Activated CD8-positive, alpha-beta T cell treated with anti-CD3 and anti-CD28 coated beads, Interleukin-2, amount 10 ng/mL, durations not matched to agents 7 days and 5 days (primary cell): Measurements from ENCODE around the gene TBXAS1. TPM values are rescaled to one million over a fixed set of nuclear protein-coding genes. Genes with fewer than 3 reads are reported as not detected.

Source experiments
- ATAC-seq: fragments of 150-1000 bp; cut with Tn5 transposase; one replicate; pipeline ENCODE4 v1.10.0; 2021; ENCODE audit warnings: moderate library complexity
- CTCF ChIA-PET: fragments of 350-600 bp; sonication (Branson Sonifier 250); formaldehyde crosslinking; loops from one replicate; lab custom pipeline; 2021; ENCODE audit warnings: antibody characterized with exemption; lab: Charles Lee
- POLR2A ChIA-PET: fragments of 350-600 bp; sonication (Branson Sonifier 250); formaldehyde crosslinking; loops from one replicate; lab custom pipeline; 2021; ENCODE audit warnings: antibody characterized with exemption; lab: Charles Lee
- DNase-seq: peaks from one replicate; pipeline ENCODE4 v3.0.0-alpha.2; 2020
- H3K27ac Mint-ChIP-seq: one replicate; pipeline ENCODE4 v1.8.0; 2021; ENCODE audit warnings: mild to moderate bottlenecking, mixed read lengths
- H3K27me3 Mint-ChIP-seq: one replicate; pipeline ENCODE4 v1.8.0; 2021; ENCODE audit warnings: low read depth, mixed read lengths
- H3K36me3 Mint-ChIP-seq: one replicate; pipeline ENCODE4 v1.8.0; 2021; ENCODE audit warnings: low read depth, mixed read lengths
- H3K4me1 Mint-ChIP-seq: one replicate; pipeline ENCODE4 v1.8.0; 2021; ENCODE audit warnings: low read depth, mixed read lengths
- H3K4me3 Mint-ChIP-seq: one replicate; pipeline ENCODE4 v1.8.0; 2021; ENCODE audit warnings: mild to moderate bottlenecking, mixed read lengths
- H3K9me3 Mint-ChIP-seq: one replicate; pipeline ENCODE4 v1.8.0; 2022; ENCODE audit warnings: mixed read lengths; ENCODE audit not compliant: insufficient read depth
- total RNA-seq, 2 experiments: library from RNA; stranded (reverse); gene quantifications; one replicate each; pipeline ENCODE4 v1.2.3, GENCODE V29; 2021

TBXAS1 gene
- total RNA-seq, 2 experiments from 2014 or later = 1.6 to 2.0 TPM

- Mint-ChIP-seq H3K9me3 (no peaks in the 10 kb centered on the region), H3K36me3 (no peaks in the 10 kb centered on the region), H3K27me3 (no peaks in the 10 kb centered on the region), H3K4me1 (no peaks in the 10 kb centered on the region), H3K4me3 (no peak overlapping the region), H3K27ac (no peak overlapping the region)
- ChIA-PET CTCF (no interaction called here), POLR2A (no interaction called here)
- ATAC-seq (no peak), DNase-seq (no peak)
Observed at GRCh38 chr7:139958599-139959284, 129.7 kb downstream of the TBXAS1 start.

DNA sequence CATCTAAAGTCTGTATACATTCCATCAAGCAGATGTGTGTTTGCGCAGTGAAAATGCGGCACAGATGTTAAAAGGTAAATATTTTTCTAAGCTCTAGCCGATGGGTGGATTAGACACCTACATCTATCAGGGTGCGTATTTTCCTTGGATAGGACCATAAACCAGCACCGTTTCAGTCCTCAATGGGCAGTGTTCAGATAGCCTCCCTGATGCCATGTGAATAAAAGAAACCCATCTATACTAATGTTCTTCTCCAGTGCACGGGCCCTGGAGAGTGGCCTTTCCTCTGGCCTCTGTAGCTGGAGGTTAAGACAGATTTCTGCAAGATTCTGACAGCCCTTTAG lies 130.2 kb downstream of the TBXAS1 start:
- no peak for DNase-seq
- Mint-ChIP-seq H3K4me1 (no peaks in the 10 kb centered on the region), H3K36me3 (no peaks in the 10 kb centered on the region), H3K4me3 (no peak overlapping the region), H3K27me3 (no peaks in the 10 kb centered on the region), H3K27ac (no peak overlapping the region), H3K9me3 (no peaks in the 10 kb centered on the region)
- ChIA-PET CTCF (no interaction called here), POLR2A (no interaction called here)
- ATAC-seq = no peak

DNA sequence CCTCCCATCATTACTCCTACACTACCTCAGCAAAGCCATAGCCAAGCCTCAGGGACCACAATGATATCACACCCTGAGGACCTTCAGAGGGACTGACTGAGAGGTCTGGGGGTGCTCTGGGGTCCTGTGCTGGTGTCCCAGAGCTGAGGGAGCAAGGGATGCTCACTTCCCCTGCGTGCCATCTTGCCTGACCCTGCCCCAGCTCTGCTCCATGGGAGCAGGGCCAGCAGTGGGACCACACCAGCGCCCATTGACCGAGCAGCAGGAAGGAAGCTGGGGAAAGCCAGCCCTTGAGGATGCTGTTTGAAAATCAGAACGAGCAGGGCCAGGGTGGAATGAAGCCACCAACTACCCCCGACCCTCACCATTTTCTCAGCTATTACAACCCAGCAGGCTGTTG lies 130.7 kb downstream of the TBXAS1 start:
- no peak overlapping the region for H3K27ac Mint-ChIP-seq
- ChIA-PET CTCF (no interaction called here), POLR2A (no interaction called here)
- H3K36me3 Mint-ChIP-seq = no peaks in the 10 kb centered on the region
- H3K4me1 Mint-ChIP-seq = no peaks in the 10 kb centered on the region
- H3K27me3 Mint-ChIP-seq = no peaks in the 10 kb centered on the region
- H3K4me3 Mint-ChIP-seq = no peak overlapping the region
- ATAC-seq (no peak), DNase-seq (no peak)
- no peaks in the 10 kb centered on the region for H3K9me3 Mint-ChIP-seq

DNA sequence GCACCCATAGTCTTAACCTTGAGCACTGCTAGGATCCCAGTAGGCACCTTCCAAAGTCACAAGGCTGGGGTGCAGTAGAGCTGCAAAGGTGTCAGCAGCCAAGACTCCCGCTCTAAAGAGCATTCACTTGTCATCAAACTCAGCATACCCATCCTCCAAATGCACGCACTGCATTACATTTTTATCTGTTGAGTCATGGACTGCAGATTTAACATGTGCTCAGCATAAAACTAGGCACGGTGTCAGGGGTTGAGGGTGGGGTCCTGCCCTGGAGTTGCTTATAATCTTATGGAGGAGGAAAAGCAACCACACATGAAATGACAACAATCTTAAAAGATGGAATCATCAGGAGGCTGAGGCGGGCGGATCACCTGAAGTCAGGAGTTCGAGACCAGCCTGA lies 131.1 kb downstream of the TBXAS1 start:
- ChIA-PET POLR2A (no interaction called here), CTCF (no interaction called here)
- Mint-ChIP-seq H3K27ac (no peak overlapping the region), H3K4me1 (no peaks in the 10 kb centered on the region), H3K27me3 (no peaks in the 10 kb centered on the region), H3K4me3 (no peak overlapping the region), H3K36me3 (no peaks in the 10 kb centered on the region), H3K9me3 (no peaks in the 10 kb centered on the region)
- no peak for ATAC-seq
- DNase-seq = no peak

GRCh38 chr7:139965942-139966628 lies 137.0 kb downstream of the TBXAS1 start:
- H3K4me1 Mint-ChIP-seq = no peaks in the 10 kb centered on the region
- H3K9me3 Mint-ChIP-seq = no peaks in the 10 kb centered on the region
- no peak for DNase-seq
- CTCF ChIA-PET = no interaction called here
- no peaks in the 10 kb centered on the region for H3K36me3 Mint-ChIP-seq
- no peak overlapping the region for H3K4me3 Mint-ChIP-seq
- ATAC-seq = no peak
- no peak overlapping the region for H3K27ac Mint-ChIP-seq
- H3K27me3 Mint-ChIP-seq = peaks cover 3% of the 10 kb centered on the region
- POLR2A ChIA-PET = interaction anchor here (0.5 kb wide), 1 partner anchor 808 kb away, joined by 3 read pairs; no protein-coding TSS in a partner anchor

DNA sequence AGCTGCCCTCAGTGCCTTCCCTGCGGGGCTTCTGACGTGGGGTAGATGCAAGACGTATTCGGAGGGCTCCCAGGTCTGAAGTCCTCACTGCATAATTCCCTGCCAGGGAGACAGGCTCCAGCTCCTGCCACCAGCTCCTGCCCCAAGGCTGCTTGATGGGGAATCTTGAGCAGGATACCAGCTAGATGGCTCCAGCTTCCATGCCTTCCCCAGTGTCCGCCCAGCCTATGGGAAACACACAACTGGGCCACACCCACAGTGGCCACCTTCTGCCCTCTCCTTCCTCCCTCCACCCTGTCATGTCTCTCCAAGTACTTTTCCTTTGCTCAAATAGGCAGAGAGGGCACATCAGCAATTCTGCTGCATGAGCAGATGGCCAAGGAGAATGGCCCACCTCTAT lies 137.9 kb downstream of the TBXAS1 start:
- DNase-seq = no peak
- Mint-ChIP-seq H3K27ac (no peak overlapping the region), H3K4me3 (no peak overlapping the region), H3K4me1 (no peaks in the 10 kb centered on the region), H3K9me3 (no peaks in the 10 kb centered on the region), H3K27me3 (peaks cover 3% of the 10 kb centered on the region), H3K36me3 (no peaks in the 10 kb centered on the region)
- ChIA-PET POLR2A (no interaction called here), CTCF (no interaction called here)
- no peak for ATAC-seq

- DNase-seq (no peak), ATAC-seq (no peak)
- CTCF ChIA-PET = no interaction called here
- Mint-ChIP-seq H3K4me1 (no peaks in the 10 kb centered on the region), H3K27me3 (peaks cover 3% of the 10 kb centered on the region), H3K27ac (no peak overlapping the region), H3K9me3 (no peaks in the 10 kb centered on the region), H3K4me3 (no peak overlapping the region), H3K36me3 (no peaks in the 10 kb centered on the region)
- POLR2A ChIA-PET = interaction anchor here (0.6 kb wide), 1 partner anchor 1433 kb away, joined by 3 read pairs; no protein-coding TSS in a partner anchor
Observed at GRCh38 chr7:139968931-139969330, 139.9 kb downstream of the TBXAS1 start.

GRCh38 chr7:139972029-139972428 lies 143.0 kb downstream of the TBXAS1 start:
- Mint-ChIP-seq H3K4me1 (no peaks in the 10 kb centered on the region), H3K27me3 (peaks cover 3% of the 10 kb centered on the region), H3K4me3 (no peak overlapping the region), H3K9me3 (no peaks in the 10 kb centered on the region), H3K36me3 (no peaks in the 10 kb centered on the region), H3K27ac (no peak overlapping the region)
- ATAC-seq = no peak
- ChIA-PET POLR2A (interaction anchor here (0.6 kb wide), 1 partner anchor 165 kb away, joined by 4 read pairs; no protein-coding TSS in a partner anchor), CTCF (no interaction called here)
- DNase-seq = no peak

DNA sequence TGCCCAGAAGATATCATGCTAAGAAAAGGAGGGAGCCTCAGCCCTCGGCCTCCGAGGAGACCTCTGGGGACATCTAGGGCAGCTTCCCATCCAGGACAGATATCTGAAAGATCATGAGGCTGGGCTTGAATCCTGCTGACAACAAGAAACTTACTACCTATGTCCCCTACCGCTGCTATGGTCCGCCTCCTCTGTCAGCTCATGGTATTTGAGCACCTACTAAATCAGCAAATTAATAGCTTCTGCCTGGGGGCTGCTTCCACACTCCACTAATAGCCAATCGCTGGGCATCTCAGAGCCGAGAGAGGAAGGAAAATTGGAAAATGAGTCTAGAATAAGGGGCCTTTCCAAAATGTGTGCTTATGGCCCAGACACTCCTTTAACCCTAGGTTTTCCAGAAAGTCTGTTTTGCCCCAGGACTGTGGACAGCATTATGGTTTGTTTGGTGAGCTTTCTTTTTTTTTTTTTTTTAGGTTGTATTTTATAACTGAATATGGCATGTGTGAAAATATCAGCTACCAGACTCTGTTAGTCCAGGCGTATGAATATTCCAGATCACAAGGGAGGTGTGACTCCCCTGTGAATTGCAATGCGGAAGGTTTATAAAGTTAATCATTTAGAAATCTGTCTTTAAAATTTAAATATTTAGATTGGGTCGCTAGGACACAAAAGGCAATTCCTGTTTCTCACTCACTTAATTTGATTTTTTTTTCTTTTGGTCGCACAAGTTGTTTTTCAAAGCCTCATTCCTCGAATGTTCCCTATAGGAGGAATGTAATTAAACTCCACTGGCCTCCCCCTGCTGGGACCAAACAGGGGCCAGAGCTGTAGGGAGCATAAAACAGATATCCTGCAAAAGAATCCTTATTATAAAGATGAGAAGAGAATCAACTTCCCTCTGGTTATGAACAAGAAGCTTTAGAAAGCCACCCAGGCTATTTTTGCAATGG lies 144.3 kb downstream of the TBXAS1 start:
- POLR2A ChIA-PET = no interaction called here
- ATAC-seq = no peak
- Mint-ChIP-seq H3K9me3 (no peaks in the 10 kb centered on the region), H3K27me3 (peaks cover 3% of the 10 kb centered on the region), H3K4me1 (no peaks in the 10 kb centered on the region), H3K36me3 (no peaks in the 10 kb centered on the region), H3K27ac (no peak overlapping the region), H3K4me3 (no peak overlapping the region)
- no peak for DNase-seq
- CTCF ChIA-PET = no interaction called here

DNA sequence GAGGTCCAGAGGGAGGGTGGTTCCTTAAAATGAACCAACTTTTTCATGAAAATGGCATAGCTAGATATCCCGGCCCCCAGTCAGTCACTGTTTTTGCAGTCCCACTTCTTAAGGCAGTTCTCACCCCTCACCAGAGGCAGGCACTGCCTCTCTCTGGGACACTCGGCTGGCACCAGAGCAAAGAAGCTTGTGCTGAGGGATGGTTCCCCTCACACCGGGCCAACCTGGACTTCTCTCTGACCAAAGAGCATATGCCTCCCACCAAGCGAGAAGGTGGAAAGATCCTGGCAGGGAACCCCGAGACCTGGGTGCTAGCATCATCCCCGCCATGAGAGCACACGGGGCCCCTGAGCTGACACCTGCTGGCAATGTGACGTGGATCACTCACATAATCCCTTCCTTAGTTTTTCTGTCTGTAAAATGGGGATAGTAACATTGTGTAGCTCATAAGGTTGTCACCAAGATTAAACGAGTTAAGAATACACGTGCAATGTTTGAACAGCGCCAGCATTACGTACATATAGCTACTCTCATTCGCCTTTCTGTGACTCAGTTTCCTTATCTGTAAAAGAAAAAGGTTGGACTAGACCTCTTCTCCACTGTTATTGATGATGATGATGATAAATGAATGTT lies 145.2 kb downstream of the TBXAS1 start:
- ChIA-PET CTCF (interaction anchor here (1.8 kb wide), 1 partner anchor 373 kb away, joined by 4 read pairs; no protein-coding TSS in a partner anchor), POLR2A (no interaction called here)
- no peaks in the 10 kb centered on the region for H3K36me3 Mint-ChIP-seq
- H3K27me3 Mint-ChIP-seq = no peaks in the 10 kb centered on the region
- no peaks in the 10 kb centered on the region for H3K4me1 Mint-ChIP-seq
- H3K4me3 Mint-ChIP-seq = no peak overlapping the region
- no peaks in the 10 kb centered on the region for H3K9me3 Mint-ChIP-seq
- H3K27ac Mint-ChIP-seq = no peak overlapping the region
- ATAC-seq (no peak), DNase-seq (no peak)

- ATAC-seq (no peak), DNase-seq (no peak)
- Mint-ChIP-seq H3K36me3 (no peaks in the 10 kb centered on the region), H3K4me3 (no peak overlapping the region), H3K4me1 (peaks cover 12% of the 10 kb centered on the region), H3K27me3 (no peaks in the 10 kb centered on the region), H3K9me3 (no peaks in the 10 kb centered on the region), H3K27ac (no peak overlapping the region)
- ChIA-PET CTCF (interaction anchor here (1.8 kb wide), 1 partner anchor 375 kb away, joined by 4 read pairs; no protein-coding TSS in a partner anchor), POLR2A (no interaction called here)
Observed at GRCh38 chr7:139976055-139976837, 147.2 kb downstream of the TBXAS1 start.
